Esophagus muscularis mucosa (tissue), 3 donors: Measurements from ENCODE around the gene PSME2.
"Not testable (repeated sequence)": the region's sequence is repeated elsewhere in the genome, so short reads cannot be mapped to it uniquely, and the experiment has no call there.

Source experiments
- POLR2A ChIP-seq: fragments of 450-650 bp; IDR thresholded peaks from one replicate; pipeline ENCODE4 v1.6.1; 2017; ENCODE audit warnings: antibody characterized with exemption, moderate library complexity, mild to moderate bottlenecking, low read depth
- TF ChIP-seq, protein P1 (sequence below), 3 experiments: fragments of 200-600 bp in 2 of 3; fragments of 450-650 bp in 1 of 3; sonication (generic) in 2 of 3; IDR thresholded peaks; one replicate each; pipeline ENCODE4 v1.5.1; 2017 to 2019; ENCODE audit warnings: antibody characterized with exemption in 3 of 3, mild to moderate bottlenecking in 2 of 3, moderate library complexity in 1 of 3

DNA sequence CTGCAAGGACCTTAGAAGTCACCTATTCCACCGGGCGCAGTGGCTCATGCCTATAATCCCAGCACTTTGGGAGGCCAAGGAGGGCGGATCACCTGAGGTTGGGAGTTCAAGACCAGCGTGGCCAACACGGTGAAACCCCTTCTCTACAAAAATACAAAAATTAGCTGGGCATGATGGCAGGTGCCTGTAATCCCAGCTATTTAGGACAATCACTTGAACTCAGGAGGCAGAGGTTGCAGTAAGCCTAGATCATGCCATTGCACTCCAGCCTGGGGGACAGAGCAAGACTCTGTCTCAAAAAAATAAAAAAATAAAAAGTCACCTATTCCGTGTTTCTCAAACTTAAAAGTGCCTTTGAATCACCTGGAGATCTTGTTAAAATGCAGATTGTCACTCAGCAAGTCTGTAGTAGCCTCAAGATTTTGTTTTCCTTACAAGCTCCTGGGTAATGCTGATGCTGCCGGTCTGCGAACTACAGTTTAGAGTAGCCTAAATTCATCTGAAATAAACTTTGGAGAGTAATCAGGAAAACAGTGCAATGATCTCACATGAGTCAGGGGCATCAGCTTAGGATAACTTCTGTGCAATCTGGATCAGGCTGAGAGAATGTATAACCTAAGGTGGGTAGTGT is 40.7 kb downstream of the PSME2 start:
- TF ChIP-seq, protein P1, sequence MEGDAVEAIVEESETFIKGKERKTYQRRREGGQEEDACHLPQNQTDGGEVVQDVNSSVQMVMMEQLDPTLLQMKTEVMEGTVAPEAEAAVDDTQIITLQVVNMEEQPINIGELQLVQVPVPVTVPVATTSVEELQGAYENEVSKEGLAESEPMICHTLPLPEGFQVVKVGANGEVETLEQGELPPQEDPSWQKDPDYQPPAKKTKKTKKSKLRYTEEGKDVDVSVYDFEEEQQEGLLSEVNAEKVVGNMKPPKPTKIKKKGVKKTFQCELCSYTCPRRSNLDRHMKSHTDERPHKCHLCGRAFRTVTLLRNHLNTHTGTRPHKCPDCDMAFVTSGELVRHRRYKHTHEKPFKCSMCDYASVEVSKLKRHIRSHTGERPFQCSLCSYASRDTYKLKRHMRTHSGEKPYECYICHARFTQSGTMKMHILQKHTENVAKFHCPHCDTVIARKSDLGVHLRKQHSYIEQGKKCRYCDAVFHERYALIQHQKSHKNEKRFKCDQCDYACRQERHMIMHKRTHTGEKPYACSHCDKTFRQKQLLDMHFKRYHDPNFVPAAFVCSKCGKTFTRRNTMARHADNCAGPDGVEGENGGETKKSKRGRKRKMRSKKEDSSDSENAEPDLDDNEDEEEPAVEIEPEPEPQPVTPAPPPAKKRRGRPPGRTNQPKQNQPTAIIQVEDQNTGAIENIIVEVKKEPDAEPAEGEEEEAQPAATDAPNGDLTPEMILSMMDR (IDR thresholded peaks at IDR 0.05): not testable (repeated sequence)
- TF ChIP-seq POLR2A: not testable (repeated sequence)
